ENCODE results near the gene ONECUT3. TPM values are rescaled to one million over a fixed set of nuclear protein-coding genes. Genes with fewer than 3 reads are reported as not detected.

Gene ONECUT3
- total and polyA plus RNA-seq, 3 donors from 2014 or later: 0.13 to 0.39 (median 0.25) TPM

DNA sequence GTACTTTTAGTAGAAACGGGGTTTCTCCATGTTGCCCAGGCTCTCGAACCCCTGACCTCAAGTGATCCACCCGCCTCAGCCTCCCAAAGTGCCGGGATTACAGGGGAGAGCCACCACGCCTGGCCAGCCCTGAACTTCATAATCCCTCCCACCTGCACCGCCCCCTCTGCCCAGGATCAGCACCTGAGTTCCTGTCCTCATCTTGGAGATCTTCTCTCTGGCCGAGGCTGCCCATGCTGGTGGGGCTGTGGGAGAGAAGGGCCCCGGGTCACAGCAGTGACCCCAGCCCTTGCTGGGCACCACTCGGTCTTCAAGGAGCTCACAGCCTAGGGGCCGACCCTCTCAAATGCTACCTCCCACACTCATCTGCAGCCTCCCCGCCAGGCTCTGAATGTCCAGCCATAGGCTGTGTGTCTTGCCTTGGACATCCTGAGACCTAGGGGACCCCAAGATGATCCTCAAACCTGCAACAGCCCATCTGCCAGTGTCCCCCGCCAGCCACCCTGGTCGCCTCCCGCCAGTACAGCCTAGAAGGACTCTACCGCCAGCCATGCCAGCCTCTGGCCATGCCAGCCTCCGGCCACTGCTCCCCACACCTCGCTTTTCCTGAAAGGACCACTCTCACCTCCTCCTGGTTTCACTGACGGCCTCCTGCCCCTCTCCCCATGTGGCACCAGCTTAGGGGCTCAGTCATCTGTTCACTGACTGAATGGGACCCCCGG lies 57.3 kb downstream of the ONECUT3 start:
- WGBS, 2 donors: 93% methylated on average over 18 to 19 of the region's 19 CpGs
- Histone ChIP-seq H3K36me3 (ENCODE audit: low read depth, missing control alignments) (no peaks in the 10 kb centered on the region), H3K27ac (no peak overlapping the region), H3K9me3 (no peaks in the 10 kb centered on the region), H3K4me3 (no peak overlapping the region), H3K4me1 (peaks cover 13% of the 10 kb centered on the region), H3K27me3 (no peaks in the 10 kb centered on the region)
- intact Hi-C loops (cut with DNase I; ENCODE audit: low total_unique reads): no loop called here
- DNase-seq: no peak
- TF ChIP-seq, protein P1, sequence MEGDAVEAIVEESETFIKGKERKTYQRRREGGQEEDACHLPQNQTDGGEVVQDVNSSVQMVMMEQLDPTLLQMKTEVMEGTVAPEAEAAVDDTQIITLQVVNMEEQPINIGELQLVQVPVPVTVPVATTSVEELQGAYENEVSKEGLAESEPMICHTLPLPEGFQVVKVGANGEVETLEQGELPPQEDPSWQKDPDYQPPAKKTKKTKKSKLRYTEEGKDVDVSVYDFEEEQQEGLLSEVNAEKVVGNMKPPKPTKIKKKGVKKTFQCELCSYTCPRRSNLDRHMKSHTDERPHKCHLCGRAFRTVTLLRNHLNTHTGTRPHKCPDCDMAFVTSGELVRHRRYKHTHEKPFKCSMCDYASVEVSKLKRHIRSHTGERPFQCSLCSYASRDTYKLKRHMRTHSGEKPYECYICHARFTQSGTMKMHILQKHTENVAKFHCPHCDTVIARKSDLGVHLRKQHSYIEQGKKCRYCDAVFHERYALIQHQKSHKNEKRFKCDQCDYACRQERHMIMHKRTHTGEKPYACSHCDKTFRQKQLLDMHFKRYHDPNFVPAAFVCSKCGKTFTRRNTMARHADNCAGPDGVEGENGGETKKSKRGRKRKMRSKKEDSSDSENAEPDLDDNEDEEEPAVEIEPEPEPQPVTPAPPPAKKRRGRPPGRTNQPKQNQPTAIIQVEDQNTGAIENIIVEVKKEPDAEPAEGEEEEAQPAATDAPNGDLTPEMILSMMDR (IDR thresholded peaks at IDR 0.05): no peak
- no peak for TF ChIP-seq POLR2A (IDR thresholded peaks at IDR 0.05)

DNA sequence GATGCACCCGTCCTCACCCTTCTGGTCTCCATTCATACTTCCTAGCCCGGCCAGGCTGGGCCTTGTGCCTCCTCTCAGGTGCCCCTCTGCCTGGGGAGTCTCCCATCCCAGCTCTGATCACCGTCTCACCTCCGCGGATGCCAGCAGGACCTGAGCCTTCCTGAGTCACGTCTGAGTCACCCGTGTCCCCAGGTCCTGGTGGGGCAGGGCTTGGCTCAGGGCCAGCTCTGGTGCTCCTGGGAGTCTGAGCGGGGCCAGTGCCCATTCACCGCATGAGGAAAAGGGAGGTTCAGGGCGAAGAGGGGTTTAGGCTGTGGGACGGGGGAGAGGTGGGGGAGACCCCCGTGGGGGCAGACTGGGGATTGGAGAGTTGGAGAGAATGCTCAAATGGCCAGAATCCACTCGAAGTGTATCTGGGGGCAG lies 58.2 kb downstream of the ONECUT3 start:
- Histone ChIP-seq H3K27me3 (no peaks in the 10 kb centered on the region), H3K36me3 (ENCODE audit: low read depth, missing control alignments) (no peaks in the 10 kb centered on the region), H3K4me3 (peak overlapping the region in 1 of 2 donors; percentile 62), H3K27ac (peak overlapping the region; percentile 14 to 31), H3K4me1 (peaks cover 13% of the 10 kb centered on the region), H3K9me3 (no peaks in the 10 kb centered on the region)
- intact Hi-C loops (cut with DNase I; ENCODE audit: low total_unique reads): no loop called here
- TF ChIP-seq, protein P1 (IDR thresholded peaks at IDR 0.05): no peak
- no peak for TF ChIP-seq POLR2A (IDR thresholded peaks at IDR 0.05)
- WGBS, 2 donors: 37 to 48% methylated on average over 11 to 13 of the region's 13 CpGs
- no peak for DNase-seq

DNA sequence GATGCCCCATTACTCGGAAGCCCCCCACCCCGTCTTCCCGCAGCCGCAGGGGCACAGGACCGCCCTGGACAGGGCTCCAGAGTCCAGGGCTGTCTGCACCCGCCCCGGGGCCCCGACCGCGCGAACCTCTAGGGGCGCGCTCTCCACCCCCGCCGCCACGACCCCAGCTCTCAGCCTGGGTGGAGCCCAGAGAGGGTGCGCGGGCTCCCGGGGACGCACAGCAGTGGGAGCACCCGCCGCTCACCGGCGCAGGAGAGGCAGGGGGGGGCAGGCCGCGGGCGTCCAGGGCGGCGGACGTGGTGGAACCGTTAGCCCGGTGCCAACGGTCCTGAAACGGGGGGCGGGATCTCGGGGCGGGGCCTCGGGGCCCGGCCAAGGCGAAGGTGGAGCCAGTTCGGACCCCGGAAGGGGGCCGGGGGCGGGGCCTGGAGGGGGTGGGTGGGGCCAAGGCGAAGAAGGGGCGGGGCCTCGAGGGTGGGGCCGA lies 58.7 kb downstream of the ONECUT3 start, which contains the start of gene ATP8B3:
ATP8B3 (minus strand) TSS at position 335 of the 484 bp plus-strand sequence. CDS start 540 bp downstream, outside the sequence.
- H3K9me3 ChIP-seq: no peaks in the 10 kb centered on the region
- DNase-seq: no peak
- TF ChIP-seq, protein P1 (IDR thresholded peaks at IDR 0.05): no peak
- no peak for TF ChIP-seq POLR2A (IDR thresholded peaks at IDR 0.05)
- no peaks in the 10 kb centered on the region for H3K36me3 ChIP-seq (ENCODE audit: low read depth, missing control alignments)
- peak within 1 kb of the TSS; percentile 19 to 62 for H3K4me3 ChIP-seq
- H3K27me3 ChIP-seq: no peaks in the 10 kb centered on the region
- peaks cover 13% of the 10 kb centered on the region for H3K4me1 ChIP-seq
- 7 to 11% methylated on average over 5 to 40 of the region's 48 CpGs for WGBS, 2 donors
- intact Hi-C loops (cut with DNase I; ENCODE audit: low total_unique reads): no loop called here
- peak within 1 kb of the TSS; percentile 14 to 33 for H3K27ac ChIP-seq

- no peaks in the 10 kb centered on the region for H3K9me3 ChIP-seq
- no peaks in the 10 kb centered on the region for H3K27me3 ChIP-seq
- H3K27ac ChIP-seq: peak overlapping the region; percentile 14 to 33
- intact Hi-C loops (cut with DNase I; ENCODE audit: low total_unique reads): no loop called here
- H3K36me3 ChIP-seq (ENCODE audit: low read depth, missing control alignments): no peaks in the 10 kb centered on the region
- DNase-seq: peak; percentile 96
- WGBS, 2 donors: 1% methylated on average over 39 to 47 of the region's 47 CpGs
- TF ChIP-seq POLR2A (IDR thresholded peaks at IDR 0.05): no peak
- TF ChIP-seq, protein P1 (IDR thresholded peaks at IDR 0.05): peak in 2 of 3 experiments; percentile 1 to 24
- H3K4me3 ChIP-seq: peak overlapping the region; percentile 19 to 62
- H3K4me1 ChIP-seq: peaks cover 13% of the 10 kb centered on the region
Observed at GRCh38 chr19:1812426-1813191, 59.3 kb downstream of the ONECUT3 start.
